IPS-NIHi11 (cell line): ENCODE results near the gene SH3BGRL2.
"Not testable (repeated sequence)": the region's sequence is repeated elsewhere in the genome, so short reads cannot be mapped to it uniquely, and the experiment has no call there.

ENCODE experiments used
- DNase-seq: peaks from one replicate; pipeline ENCODE4 v3.0.0; 2012; ENCODE audit warnings: mixed read lengths, low spot score

SH3BGRL2 gene

DNA sequence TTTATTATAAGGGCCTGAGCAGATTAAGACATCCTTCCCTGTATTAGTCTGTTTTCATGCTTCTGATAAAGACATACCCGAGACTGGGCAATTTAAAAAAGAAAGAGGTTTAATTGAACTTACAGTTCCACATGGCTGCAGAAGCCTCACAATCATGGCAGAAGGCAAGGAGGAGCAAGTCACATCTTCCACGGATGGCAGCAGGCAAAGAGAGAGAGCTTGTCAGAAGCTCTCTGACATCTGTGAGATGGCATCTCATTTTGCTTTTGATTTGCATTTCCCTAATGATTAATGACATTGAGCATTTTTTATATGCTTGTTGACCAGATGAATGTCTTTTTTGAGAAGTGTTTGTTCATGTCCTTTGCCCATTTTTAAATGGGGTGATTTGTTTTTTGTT lies 114.2 kb downstream of the SH3BGRL2 start:
- not testable (repeated sequence) for DNase-seq

DNA sequence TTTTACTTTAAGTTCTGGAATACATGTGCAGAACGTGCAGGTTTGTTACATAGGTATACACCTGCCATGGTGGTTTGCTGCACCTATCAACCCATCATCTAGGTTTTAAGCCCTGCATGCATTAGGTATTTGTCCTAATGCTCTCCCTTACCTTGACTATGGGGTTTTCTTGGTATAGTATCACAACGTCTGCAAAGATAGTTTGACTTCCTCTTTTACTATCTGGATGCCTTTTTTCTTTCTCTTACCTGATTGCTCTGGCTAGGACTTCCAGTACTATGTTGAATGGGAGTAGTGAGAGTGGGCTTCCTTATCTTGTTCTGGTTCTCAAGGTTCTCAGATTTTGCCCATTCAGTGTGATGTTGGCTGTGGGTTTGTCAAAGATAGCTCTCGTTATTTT lies 115.2 kb downstream of the SH3BGRL2 start:
- DNase-seq = not testable (repeated sequence)

DNA sequence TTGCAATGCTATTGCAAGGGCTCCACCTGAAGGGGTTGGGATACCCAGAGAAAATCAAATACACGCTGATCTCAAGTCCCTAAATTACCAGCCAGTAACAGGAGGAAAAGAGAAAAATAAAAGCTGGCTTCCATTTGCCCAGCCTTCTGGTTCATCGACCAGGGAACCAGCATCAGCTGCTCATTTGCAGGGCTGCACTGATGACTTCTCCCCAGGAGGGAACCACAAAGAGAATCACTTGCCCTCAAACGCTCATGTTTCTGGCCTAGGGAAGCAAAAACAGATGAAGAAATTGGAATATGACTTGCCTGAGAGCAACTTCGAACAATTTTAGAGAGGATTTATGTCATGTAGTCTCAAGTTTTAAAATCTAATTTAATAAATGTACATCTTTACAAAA lies 119.7 kb downstream of the SH3BGRL2 start:
- peak; percentile 36 for DNase-seq
